Kidney glomerular epithelial cell (primary cell): ENCODE data around the gene YEATS2.
"Not testable (repeated sequence)": the region's sequence is repeated elsewhere in the genome, so short reads cannot be mapped to it uniquely, and the experiment has no call there.

ENCODE experiments used
- DNase-seq: peaks from one replicate; lab custom pipeline; 2025; lab: John Stamatoyannopoulos, UW

YEATS2 gene

GRCh38 chr3:183697610-183698317, at the start of gene YEATS2:
Gene YEATS2, plus strand, starts transcription at chr3:183697797. Its CDS starts 17,366 bp downstream, at chr3:183715163.
- peak; percentile 63 for DNase-seq

- DNase-seq: no peak
These were observed 47.0 kb upstream of the YEATS2 start for GRCh38 chr3:183650554-183650953.

- peak; percentile 28 for DNase-seq
These were observed 44.2 kb upstream of the YEATS2 start for GRCh38 chr3:183653209-183654064.

- no peak for DNase-seq
These were observed 42.9 kb upstream of the YEATS2 start for GRCh38 chr3:183654727-183655126.

GRCh38 chr3:183662099-183662498, 35.5 kb upstream of the YEATS2 start:
- DNase-seq: no peak

GRCh38 chr3:183664913-183665381, 32.6 kb upstream of the YEATS2 start:
- peak; percentile 95 for DNase-seq

GRCh38 chr3:183680061-183680460, 17.5 kb upstream of the YEATS2 start:
- DNase-seq: no peak

GRCh38 chr3:183687705-183688104, 9.9 kb upstream of the YEATS2 start:
- no peak for DNase-seq

- no peak for DNase-seq
These were observed 8.7 kb upstream of the YEATS2 start for GRCh38 chr3:183688874-183689273.

GRCh38 chr3:183689621-183690020, 8.0 kb upstream of the YEATS2 start:
- not testable (repeated sequence) for DNase-seq

GRCh38 chr3:183690402-183690995, 7.1 kb upstream of the YEATS2 start:
- no peak for DNase-seq

GRCh38 chr3:183692436-183692835, 5.2 kb upstream of the YEATS2 start:
- DNase-seq: no peak

GRCh38 chr3:183695569-183696364, 1.8 kb upstream of the YEATS2 start:
- no peak for DNase-seq

- no peak for DNase-seq
These were observed 431 bp upstream of the YEATS2 start for GRCh38 chr3:183697123-183697609.

GRCh38 chr3:183698318-183698751, 738 bp downstream of the YEATS2 start:
- peak; percentile 13 for DNase-seq

GRCh38 chr3:183698756-183699155, 1.2 kb downstream of the YEATS2 start:
- DNase-seq: no peak

GRCh38 chr3:183699238-183699947, 1.8 kb downstream of the YEATS2 start:
- no peak for DNase-seq

- DNase-seq: no peak
These were observed 4.1 kb downstream of the YEATS2 start for GRCh38 chr3:183701744-183702143.

GRCh38 chr3:183703892-183704291, 6.3 kb downstream of the YEATS2 start:
- not testable (repeated sequence) for DNase-seq

- no peak for DNase-seq
These were observed 12.6 kb downstream of the YEATS2 start for GRCh38 chr3:183710231-183710630.

GRCh38 chr3:183711516-183711915, 13.9 kb downstream of the YEATS2 start:
- DNase-seq: no peak
